ENCODE data around the gene PAN2. TPM values are rescaled to one million over a fixed set of nuclear protein-coding genes. Genes with fewer than 3 reads are reported as not detected.

The PAN2 gene
- total and polyA plus RNA-seq, 12 donors = 19.6 to 124 (median 69.6) TPM

GRCh38 chr12:56317675-56318074 lies 16.1 kb downstream of the PAN2 start:
- H3K27me3 ChIP-seq = no peaks in the 10 kb centered on the region
- no peak overlapping the region for H3K4me3 ChIP-seq
- H3K36me3 ChIP-seq (replicated peaks in 1 of 2) = peaks cover 0 to 36% of the 10 kb centered on the region in 2 donors
- TF ChIP-seq POLR2A (IDR thresholded peaks at IDR 0.05) = no peak
- TF ChIP-seq CTCF (IDR thresholded peaks at IDR 0.05) = no peak
- intact Hi-C loops (cut with DNase I) = no loop called here
- no peaks in the 10 kb centered on the region for H3K9me3 ChIP-seq (replicated peaks in 1 of 3)
- no peak overlapping the region for H3K27ac ChIP-seq
- DNase-seq = no peak
- H3K4me1 ChIP-seq (replicated peaks in 1 of 2) = peaks cover 7 to 15% of the 10 kb centered on the region in 2 donors
- 94 to 98% (median 95%) methylated on average over 3 of the region's 3 CpGs for WGBS, 4 donors

GRCh38 chr12:56315622-56316473 lies 18.0 kb downstream of the PAN2 start, which contains the start of gene CNPY2:
Gene CNPY2, minus strand, starts transcription at chr12:56315988. Its CDS starts 771 bp downstream, at chr12:56315217.
- TF ChIP-seq POLR2A (IDR thresholded peaks at IDR 0.05) (peak; percentile 48 to 90), CTCF (IDR thresholded peaks at IDR 0.05) (peak in 3 of 6 experiments; percentile 10 to 32 (median 26))
- H3K27ac ChIP-seq = peak within 1 kb of the TSS; percentile 67 to 97 (median 90)
- intact Hi-C loops (cut with DNase I) = no loop called here
- H3K4me3 ChIP-seq = peak within 1 kb of the TSS; percentile 31 to 93 (median 62)
- peak; percentile 94 to 99 (median 98) for DNase-seq
- H3K27me3 ChIP-seq = no peaks in the 10 kb centered on the region
- no peaks in the 10 kb centered on the region for H3K9me3 ChIP-seq (replicated peaks in 1 of 3)
- H3K36me3 ChIP-seq (replicated peaks in 1 of 2) = peaks cover 0 to 41% of the 10 kb centered on the region in 2 donors
- H3K4me1 ChIP-seq (replicated peaks in 1 of 2) = peaks cover 7 to 15% of the 10 kb centered on the region in 2 donors
- WGBS, 4 donors = 0 to 1% (median 0%) methylated on average over 15 to 62 of the region's 62 CpGs

- intact Hi-C loops (cut with DNase I) = no loop called here
- TF ChIP-seq POLR2A (IDR thresholded peaks at IDR 0.05) (no peak), CTCF (IDR thresholded peaks at IDR 0.05) (no peak)
- Histone ChIP-seq H3K4me3 (peak overlapping the region; percentile 16 to 93 (median 61)), H3K27me3 (no peaks in the 10 kb centered on the region), H3K27ac (peak overlapping the region; percentile 67 to 97 (median 90)), H3K36me3 (replicated peaks in 1 of 2) (peaks cover 0 to 47% of the 10 kb centered on the region in 2 donors), H3K9me3 (replicated peaks in 1 of 3) (no peaks in the 10 kb centered on the region), H3K4me1 (replicated peaks in 1 of 2) (peaks cover 7 to 15% of the 10 kb centered on the region in 2 donors)
- WGBS, 4 donors = 0 to 2% (median 2%) methylated on average over 1 to 11 of the region's 11 CpGs
- DNase-seq = peak in 1 of 7 donors; percentile 39
These were observed 18.6 kb downstream of the PAN2 start for GRCh38 chr12:56315249-56315621.

- no peaks in the 10 kb centered on the region for H3K9me3 ChIP-seq (replicated peaks in 1 of 3)
- H3K4me1 ChIP-seq (replicated peaks in 1 of 2) = peaks cover 7 to 9% of the 10 kb centered on the region in 2 donors
- intact Hi-C loops (cut with DNase I) = no loop called here
- DNase-seq = no peak
- WGBS, 4 donors = 91 to 96% (median 95%) methylated on average over 12 of the region's 12 CpGs
- no peaks in the 10 kb centered on the region for H3K27me3 ChIP-seq
- H3K27ac ChIP-seq = no peak overlapping the region
- no peak for TF ChIP-seq CTCF (IDR thresholded peaks at IDR 0.05)
- no peak for TF ChIP-seq POLR2A (IDR thresholded peaks at IDR 0.05)
- H3K4me3 ChIP-seq = no peak overlapping the region
- H3K36me3 ChIP-seq (replicated peaks in 1 of 2) = peaks cover 0 to 60% of the 10 kb centered on the region in 2 donors
These were observed 22.8 kb downstream of the PAN2 start for GRCh38 chr12:56311003-56311402.
